H1 (cell line): ENCODE measurements around the gene RMND5A. TPM values are rescaled to one million over a fixed set of nuclear protein-coding genes. Genes with fewer than 3 reads are reported as not detected.

Experiments
- CTCF ChIA-PET: fragments of 300-600 bp; sonication (Branson Sonifier 250); formaldehyde crosslinking; loops from one replicate; lab custom pipeline; 2021; ENCODE audit not compliant: partially characterized antibody; lab: Charles Lee
- POLR2A ChIA-PET: fragments of 300-600 bp; sonication (Branson Sonifier 250); formaldehyde crosslinking; loops from one replicate; lab custom pipeline; 2021; ENCODE audit warnings: inconsistent platforms; ENCODE audit not compliant: partially characterized antibody; lab: Charles Lee
- DNase-seq, 2 experiments: peaks; one replicate each; pipeline versions ENCODE4 v3.0.0 to v3.0.0-alpha.2; 2010 to 2022; ENCODE audit warnings: low spot score in 2 of 2, low read depth in 1 of 2, mixed read lengths in 1 of 2
- FAIRE-seq: peaks from 2 replicates; lab custom pipeline; 2011; peaks lifted over from hg19 to GRCh38; lab: Jason Lieb, UNC
- H2AFZ ChIP-seq: 2 replicates; pipeline ENCODE4 v1.8.1; 2012; ENCODE audit warnings: low read length, inconsistent platforms
- H2AK5ac ChIP-seq: 2 replicates; pipeline ENCODE4 v1.6.1; 2013; ENCODE audit warnings: low read depth, low read length
- H2BK120ac ChIP-seq: replicated peaks from 2 replicates; pipeline ENCODE3; 2013; ENCODE audit warnings: low read depth, low read length, inconsistent platforms
- H2BK12ac ChIP-seq: 2 replicates; pipeline ENCODE4 v1.6.1; 2013; ENCODE audit warnings: low read depth, low read length
- H2BK15ac ChIP-seq: 2 replicates; pipeline ENCODE4 v1.6.1; 2013; ENCODE audit warnings: low read length
- H2BK20ac ChIP-seq: 2 replicates; pipeline ENCODE4 v1.6.1; 2013; ENCODE audit warnings: low read length
- H2BK5ac ChIP-seq: 2 replicates; pipeline ENCODE4 v1.6.1; 2013; ENCODE audit warnings: low read depth, low read length
- H3K14ac ChIP-seq: 2 replicates; pipeline ENCODE4 v1.6.1; 2013; ENCODE audit warnings: inconsistent platforms; ENCODE audit not compliant: insufficient read length
- H3K18ac ChIP-seq: 2 replicates; pipeline ENCODE4 v1.6.1; 2013; ENCODE audit warnings: low read length; ENCODE audit errors: extremely low read depth
- H3K23ac ChIP-seq: 2 replicates; pipeline ENCODE4 v1.6.1; 2013; ENCODE audit warnings: inconsistent platforms; ENCODE audit not compliant: insufficient read length
- H3K23me2 ChIP-seq: 2 replicates; pipeline ENCODE4 v1.6.1; 2013; ENCODE audit warnings: low read depth, low read length
- H3K27ac ChIP-seq: 2 replicates; pipeline ENCODE4 v1.6.1; 2011; ENCODE audit warnings: low read depth, low read length, inconsistent platforms
- H3K27me3 ChIP-seq, 4 experiments: replicated peaks in 1 of 4; 1 replicate in 1 of 4; 2 replicates in 3 of 4; pipeline versions ENCODE4 v1.6.1 to v1.8.1; 2011 to 2013; ENCODE audit warnings: low read length in 3 of 4, mild to moderate bottlenecking in 3 of 4, inconsistent platforms in 2 of 4, mixed read lengths in 2 of 4, moderate library complexity in 1 of 4; ENCODE audit not compliant: control insufficient read depth in 3 of 4, insufficient read depth in 3 of 4; ENCODE audit errors: extremely low read depth in 1 of 4
- H3K36me3 ChIP-seq, 4 experiments: 2 replicates each; pipeline versions ENCODE4 v1.6.1 to v1.8.1; 2011 to 2013; ENCODE audit warnings: mild to moderate bottlenecking in 4 of 4, low read length in 3 of 4, moderate library complexity in 2 of 4, control low read depth in 1 of 4, inconsistent platforms in 1 of 4; ENCODE audit not compliant: insufficient read depth in 4 of 4, control insufficient read depth in 2 of 4
- H3K4ac ChIP-seq: replicated peaks from 2 replicates; pipeline ENCODE3; 2013; ENCODE audit warnings: low read length, low read depth, mixed read lengths, inconsistent platforms; ENCODE audit not compliant: insufficient read length
- H3K4me1 ChIP-seq, 4 experiments: replicated peaks in 1 of 4; 1 replicate in 1 of 4; 2 replicates in 3 of 4; pipeline versions ENCODE4 v1.6.1 to v1.8.1; 2011 to 2013; ENCODE audit warnings: low read length in 3 of 4, inconsistent platforms in 2 of 4, mixed read lengths in 1 of 4; ENCODE audit not compliant: insufficient read depth in 4 of 4, control insufficient read depth in 3 of 4
- H3K4me2 ChIP-seq, 2 experiments: 2 replicates each; pipeline versions ENCODE4 v1.6.1 to v1.8.1; 2011 to 2013; ENCODE audit warnings: low read depth in 2 of 2, low read length in 2 of 2, control low read depth in 1 of 2, inconsistent platforms in 1 of 2, mild to moderate bottlenecking in 1 of 2; ENCODE audit not compliant: insufficient read depth in 1 of 2
- H3K4me3 ChIP-seq, 4 experiments: fragments of 200-600, 300-600 bp in 1 of 4; sonication (generic), shearing (Covaris generic), sonication (Bioruptor Twin) in 1 of 4; 2 replicates each; pipeline versions ENCODE4 v1.5.1 to v1.8.1; 2011 to 2016; ENCODE audit warnings: low read length in 4 of 4, low read depth in 3 of 4, control low read depth in 2 of 4, inconsistent platforms in 2 of 4, mild to moderate bottlenecking in 2 of 4, mixed read lengths in 1 of 4, moderate library complexity in 1 of 4; ENCODE audit not compliant: insufficient read depth in 2 of 4; ENCODE audit errors: extremely low read depth in 1 of 4
- H3K56ac ChIP-seq: replicated peaks from 2 replicates; pipeline ENCODE3; 2013; ENCODE audit warnings: low read depth, mild to moderate bottlenecking, mixed read lengths, low read length, inconsistent platforms; ENCODE audit not compliant: insufficient read length
- H3K79me1 ChIP-seq: 2 replicates; pipeline ENCODE4 v1.6.1; 2013; ENCODE audit warnings: low read depth, low read length, control low read depth
- H3K79me2 ChIP-seq, 2 experiments: 2 replicates each; pipeline versions ENCODE4 v1.6.1 to v1.8.1; 2012 to 2013; ENCODE audit warnings: low read length in 2 of 2, mild to moderate bottlenecking in 2 of 2, inconsistent platforms in 1 of 2; ENCODE audit not compliant: insufficient read depth in 2 of 2, control insufficient read depth in 1 of 2
- H3K9ac ChIP-seq, 4 experiments: replicated peaks in 1 of 4; 1 replicate in 1 of 4; 2 replicates in 3 of 4; pipeline versions ENCODE4 v1.6.1 to v1.8.1; 2011 to 2013; ENCODE audit warnings: low read depth in 3 of 4, low read length in 3 of 4, control low read depth in 2 of 4, mild to moderate bottlenecking in 2 of 4, moderate library complexity in 2 of 4, inconsistent platforms in 1 of 4; ENCODE audit errors: extremely low read depth in 1 of 4
- H3K9me3 ChIP-seq, 2 experiments: 2 replicates each; pipeline versions ENCODE4 v1.6.1 to v1.8.1; 2012 to 2013; ENCODE audit warnings: mild to moderate bottlenecking in 2 of 2, moderate library complexity in 2 of 2, control low read depth in 1 of 2, inconsistent platforms in 1 of 2, low read depth in 1 of 2, low read length in 1 of 2, mixed read lengths in 1 of 2; ENCODE audit not compliant: insufficient read depth in 2 of 2
- H4K20me1 ChIP-seq, 2 experiments: replicated peaks in 1 of 2; 2 replicates each; pipeline versions ENCODE3 to v1.8.1; 2011 to 2013; ENCODE audit warnings: inconsistent platforms in 2 of 2, low read length in 2 of 2, mild to moderate bottlenecking in 1 of 2; ENCODE audit not compliant: insufficient read depth in 2 of 2, control insufficient read depth in 1 of 2
- H4K5ac ChIP-seq: 2 replicates; pipeline ENCODE4 v1.6.1; 2013; ENCODE audit warnings: low read length, low read depth, mixed read lengths, inconsistent platforms; ENCODE audit not compliant: insufficient read length
- H4K8ac ChIP-seq: 2 replicates; pipeline ENCODE4 v1.8.0; 2013; ENCODE audit warnings: mild to moderate bottlenecking, moderate library complexity, low read length, inconsistent platforms; ENCODE audit not compliant: insufficient read depth; ENCODE audit errors: extremely low read depth
- H4K91ac ChIP-seq: replicated peaks from 2 replicates; pipeline ENCODE3; 2013; ENCODE audit warnings: low read length, mixed read lengths, inconsistent platforms; ENCODE audit not compliant: insufficient read length
- BACH1 ChIP-seq: IDR thresholded peaks from 2 replicates; pipeline ENCODE4 v1.6.1; 2012; ENCODE audit warnings: low read length, improper control_type of control experiment
- POLR2AphosphoS5 ChIP-seq: IDR thresholded peaks from 2 replicates; pipeline ENCODE4 v1.6.1; 2011; ENCODE audit warnings: low read depth, low read length
- WGBS, 2 experiments: shearing (Covaris generic) in 1 of 2; methylation state at CpG; one replicate each; pipeline versions ENCODE4 v1.1.6 to v1.1.7; 2013 to 2015; ENCODE audit warnings: low lambda C conversion rate in 2 of 2, mixed read lengths in 2 of 2, inconsistent platforms in 1 of 2, low coverage in 1 of 2, missing lambda C conversion rate in 1 of 2; ENCODE audit not compliant: insufficient replicate concordance in 2 of 2, insufficient coverage in 1 of 2, insufficient read length in 1 of 2; ENCODE audit errors: extremely low coverage in 1 of 2, missing lambda C conversion rate in 1 of 2; 5-methylcytosine and 5-hydroxymethylcytosine counted together
- polyA plus RNA-seq, 7 experiments: library from polyadenylated mRNA; depleted of rRNA in 3 of 7; stranded (reverse) in 5 of 7; unstranded in 2 of 7; fragments of >200 nt in 5 of 7; fragments of 200-250 nt in 2 of 7; gene quantifications; 1 replicate in 5 of 7; 2 replicates in 1 of 7; 4 replicates in 1 of 7; pipeline versions ENCODE4 v1.2.1 to v1.2.3, GENCODE V29; 2011 to 2013; ENCODE audit warnings: missing spikeins in 2 of 7, mixed read lengths in 2 of 7
- total RNA-seq: library from RNA; stranded (reverse); fragmentation: NEBNext Ultra II Directional; extraction: Animal tissue kit (Norgen Biotek cat#: 25700); gene quantifications from 2 replicates; pipeline ENCODE4 v1.2.1, GENCODE V29; 2021

Gene RMND5A
- total and polyA plus RNA-seq, 2 of the 8 experiments (the other 6 are each of a cell fraction or from before 2014, with no cell fraction given), result 21.0 to 66.2 TPM

- no peak overlapping the region for H3K14ac ChIP-seq
- no peak overlapping the region for H3K56ac ChIP-seq
- peaks cover 0 to 4% of the 10 kb centered on the region in 2 experiments for H4K20me1 ChIP-seq
- no peak overlapping the region for H3K23ac ChIP-seq
- peak; percentile 19; the same call in 1 of the 2 replicates for TF ChIP-seq POLR2AphosphoS5
- no peak for TF ChIP-seq BACH1
- DNase-seq (no peak), FAIRE-seq (no peak)
- peaks cover 0 to 3% (median 0%) of the 10 kb centered on the region in 4 experiments; a peak in 1 of 7 replicates for H3K4me1 ChIP-seq
- H2AFZ ChIP-seq, result no peak overlapping the region
- no peak overlapping the region for H2BK5ac ChIP-seq
- no peak overlapping the region for H2BK15ac ChIP-seq
- ChIA-PET POLR2A (interaction anchor here (1.0 kb wide), 1 partner anchor 12 kb away, joined by 4 read pairs; no protein-coding TSS in a partner anchor), CTCF (interaction anchor here (3.5 kb wide), 1 partner anchor 12 kb away, joined by 13 read pairs; no protein-coding TSS in a partner anchor)
- H3K79me1 ChIP-seq, result no peaks in the 10 kb centered on the region
- no peaks in the 10 kb centered on the region for H3K27me3 ChIP-seq
- H3K4me2 ChIP-seq, result no peak overlapping the region
- H2BK120ac ChIP-seq, result no peak overlapping the region
- H3K36me3 ChIP-seq, result peaks cover 0 to 13% (median 6%) of the 10 kb centered on the region in 4 experiments; a peak in 5 of 8 replicates
- no peak overlapping the region for H3K18ac ChIP-seq
- 90% methylated on average over 7 of the region's 7 CpGs; no CpG with 5 or more reads in 1 of the 2 experiments for WGBS, 2 experiments
- no peak overlapping the region for H3K4me3 ChIP-seq
- H2BK20ac ChIP-seq, result no peak overlapping the region
- no peak overlapping the region for H4K91ac ChIP-seq
- no peak overlapping the region for H2AK5ac ChIP-seq
- no peak overlapping the region for H3K9ac ChIP-seq
- H3K79me2 ChIP-seq, result no peaks in the 10 kb centered on the region
- no peak overlapping the region for H4K5ac ChIP-seq
- H3K4ac ChIP-seq, result no peak overlapping the region
- no peak overlapping the region for H4K8ac ChIP-seq
- no peaks in the 10 kb centered on the region for H3K23me2 ChIP-seq
- H3K27ac ChIP-seq, result no peak overlapping the region
- H3K9me3 ChIP-seq, result no peaks in the 10 kb centered on the region
- no peak overlapping the region for H2BK12ac ChIP-seq
Observed at GRCh38 chr2:86776532-86776931, 56.4 kb downstream of the RMND5A start.
